Esophagus (tissue), 2 donors: ENCODE measurements around the gene TM9SF3. TPM values are rescaled to one million over a fixed set of nuclear protein-coding genes. Genes with fewer than 3 reads are reported as not detected.
"Not testable (repeated sequence)": the region's sequence is repeated elsewhere in the genome, so short reads cannot be mapped to it uniquely, and the experiment has no call there.

Experiments
- H3K27ac ChIP-seq, 2 donors: one replicate each; pipeline ENCODE4 v1.5.1; 2013; ENCODE audit warnings: low read depth in 2 of 2, mild to moderate bottlenecking in 2 of 2, inconsistent platforms in 1 of 2, low read length in 1 of 2, moderate library complexity in 1 of 2
- H3K27me3 ChIP-seq, 2 donors: one replicate each; pipeline ENCODE4 v1.6.1; 2013; ENCODE audit warnings: low read length in 2 of 2, control low read depth in 1 of 2, mild to moderate bottlenecking in 1 of 2; ENCODE audit not compliant: insufficient read depth in 2 of 2, control insufficient read depth in 1 of 2
- H3K36me3 ChIP-seq, 2 donors: one replicate each; pipeline ENCODE4 v1.6.1; 2013; ENCODE audit warnings: low read length in 1 of 2; ENCODE audit not compliant: control insufficient read depth in 2 of 2, insufficient read depth in 2 of 2
- H3K4me1 ChIP-seq, 2 donors: one replicate each; pipeline ENCODE4 v1.6.1; 2013; ENCODE audit warnings: low read length in 1 of 2; ENCODE audit not compliant: control insufficient read depth in 2 of 2, insufficient read depth in 2 of 2
- H3K4me3 ChIP-seq, 2 donors: one replicate each; pipeline ENCODE4 v1.5.1; 2013; ENCODE audit warnings: low read length in 2 of 2, mild to moderate bottlenecking in 2 of 2, low read depth in 1 of 2, moderate library complexity in 1 of 2
- H3K9me3 ChIP-seq, 2 donors: one replicate each; pipeline ENCODE4 v1.6.1; 2013; ENCODE audit warnings: mild to moderate bottlenecking in 2 of 2, low read depth in 1 of 2, low read length in 1 of 2, moderate library complexity in 1 of 2; ENCODE audit not compliant: control insufficient read depth in 2 of 2, insufficient read depth in 1 of 2
- whole genome bisulfite sequencing, 2 donors: extraction: QIAGEN DNeasy Blood & Tissue Kit; methylation state at CpG; one replicate each; pipeline ENCODE4 v1.1.7; 2013; 5-methylcytosine and 5-hydroxymethylcytosine counted together
- polyA plus RNA-seq, 2 donors: library from polyadenylated mRNA; stranded (reverse); fragments of 200-250 nt; gene quantifications; one replicate each; pipeline ENCODE4 v1.2.3, GENCODE V29; 2013
- donor health status: healthy with polysubstance abuse.
- donor health status: Bipolar disorder and iron deficiency.

TM9SF3 gene
- polyA plus RNA-seq, 2 donors, result 21.0 to 29.6 TPM

GRCh38 chr10:96555330-96555729, 31.5 kb downstream of the TM9SF3 start:
- H3K27ac ChIP-seq, result no peak overlapping the region
- H3K36me3 ChIP-seq, result peaks cover 0 to 3% of the 10 kb centered on the region in 2 donors
- H3K9me3 ChIP-seq, result no peaks in the 10 kb centered on the region
- H3K4me1 ChIP-seq, result no peaks in the 10 kb centered on the region
- WGBS, 2 donors, result 89 to 94% methylated on average over 3 of the region's 3 CpGs
- no peaks in the 10 kb centered on the region for H3K27me3 ChIP-seq
- H3K4me3 ChIP-seq, result no peak overlapping the region

- H3K4me1 ChIP-seq, result no peaks in the 10 kb centered on the region
- no peak overlapping the region for H3K27ac ChIP-seq
- no peak overlapping the region for H3K4me3 ChIP-seq
- no peaks in the 10 kb centered on the region for H3K36me3 ChIP-seq
- WGBS, 2 donors, result 81 to 83% methylated on average over 5 of the region's 5 CpGs
- H3K27me3 ChIP-seq, result no peaks in the 10 kb centered on the region
- no peaks in the 10 kb centered on the region for H3K9me3 ChIP-seq
Measured at GRCh38 chr10:96548589-96548988, 38.2 kb downstream of the TM9SF3 start.

- not testable (repeated sequence) for H3K4me1 ChIP-seq, H3K4me3 ChIP-seq, H3K27ac ChIP-seq, H3K27me3 ChIP-seq, H3K9me3 ChIP-seq, H3K36me3 ChIP-seq
- 90 to 93% methylated on average over 10 of the region's 10 CpGs for WGBS, 2 donors
Measured at GRCh38 chr10:96545558-96545957, 41.3 kb downstream of the TM9SF3 start.

- Histone ChIP-seq H3K36me3 (peaks cover 0 to 2% of the 10 kb centered on the region in 2 donors), H3K27ac (no peak overlapping the region), H3K27me3 (no peaks in the 10 kb centered on the region), H3K4me1 (no peaks in the 10 kb centered on the region), H3K9me3 (no peaks in the 10 kb centered on the region), H3K4me3 (no peak overlapping the region)
- 85 to 95% methylated on average over 2 of the region's 2 CpGs for WGBS, 2 donors
Measured at GRCh38 chr10:96541921-96542320, 44.9 kb downstream of the TM9SF3 start.

- Histone ChIP-seq H3K27me3 (no peaks in the 10 kb centered on the region), H3K9me3 (no peaks in the 10 kb centered on the region), H3K4me3 (no peak overlapping the region), H3K36me3 (peaks cover 0 to 2% of the 10 kb centered on the region in 2 donors), H3K4me1 (no peaks in the 10 kb centered on the region), H3K27ac (no peak overlapping the region)
- WGBS, 2 donors, result 92 to 95% methylated on average over 3 of the region's 3 CpGs
Measured at GRCh38 chr10:96540240-96540639, 46.6 kb downstream of the TM9SF3 start.

GRCh38 chr10:96538683-96539082, 48.1 kb downstream of the TM9SF3 start:
- Histone ChIP-seq H3K36me3 (peaks cover 0 to 2% of the 10 kb centered on the region in 2 donors), H3K4me1 (no peaks in the 10 kb centered on the region), H3K27me3 (no peaks in the 10 kb centered on the region), H3K27ac (no peak overlapping the region), H3K9me3 (no peaks in the 10 kb centered on the region), H3K4me3 (no peak overlapping the region)
- WGBS, 2 donors, result 98 to 100% methylated on average over 1 of the region's 1 CpG

GRCh38 chr10:96536129-96536528, 50.7 kb downstream of the TM9SF3 start:
- 88 to 100% methylated on average over 1 of the region's 1 CpG for WGBS, 2 donors
- Histone ChIP-seq H3K36me3 (peaks cover 0 to 4% of the 10 kb centered on the region in 2 donors), H3K4me3 (no peak overlapping the region), H3K9me3 (no peaks in the 10 kb centered on the region), H3K27me3 (no peaks in the 10 kb centered on the region), H3K27ac (no peak overlapping the region), H3K4me1 (no peaks in the 10 kb centered on the region)

- 36 to 59% methylated on average over 1 of the region's 1 CpG for WGBS, 2 donors
- Histone ChIP-seq H3K27me3 (no peaks in the 10 kb centered on the region), H3K4me3 (no peak overlapping the region), H3K4me1 (no peaks in the 10 kb centered on the region), H3K27ac (no peak overlapping the region), H3K36me3 (peaks cover 0 to 6% of the 10 kb centered on the region in 2 donors), H3K9me3 (no peaks in the 10 kb centered on the region)
Measured at GRCh38 chr10:96532523-96532922, 54.3 kb downstream of the TM9SF3 start.

GRCh38 chr10:96529634-96530279, 57.1 kb downstream of the TM9SF3 start:
- H3K36me3 ChIP-seq, result peaks cover 0 to 8% of the 10 kb centered on the region in 2 donors
- 77 to 82% methylated on average over 6 of the region's 6 CpGs for WGBS, 2 donors
- H3K27ac ChIP-seq, result no peak overlapping the region
- H3K27me3 ChIP-seq, result no peaks in the 10 kb centered on the region
- no peaks in the 10 kb centered on the region for H3K4me1 ChIP-seq
- no peaks in the 10 kb centered on the region for H3K9me3 ChIP-seq
- no peak overlapping the region for H3K4me3 ChIP-seq

GRCh38 chr10:96524741-96525140, 62.1 kb downstream of the TM9SF3 start:
- Histone ChIP-seq H3K36me3 (peaks cover 0 to 4% of the 10 kb centered on the region in 2 donors), H3K9me3 (no peaks in the 10 kb centered on the region), H3K27ac (no peak overlapping the region), H3K4me1 (no peaks in the 10 kb centered on the region), H3K4me3 (no peak overlapping the region), H3K27me3 (no peaks in the 10 kb centered on the region)
- WGBS, 2 donors, result 79 to 85% methylated on average over 1 of the region's 1 CpG
